ENCODE results near the gene TRAFD1.

The TRAFD1 gene

GRCh38 chr12:112161711-112162110 is 36.4 kb downstream of the TRAFD1 start:
- no peak for DNase-seq

GRCh38 chr12:112162241-112162790 is 37.0 kb downstream of the TRAFD1 start:
- no peak for DNase-seq

DNA sequence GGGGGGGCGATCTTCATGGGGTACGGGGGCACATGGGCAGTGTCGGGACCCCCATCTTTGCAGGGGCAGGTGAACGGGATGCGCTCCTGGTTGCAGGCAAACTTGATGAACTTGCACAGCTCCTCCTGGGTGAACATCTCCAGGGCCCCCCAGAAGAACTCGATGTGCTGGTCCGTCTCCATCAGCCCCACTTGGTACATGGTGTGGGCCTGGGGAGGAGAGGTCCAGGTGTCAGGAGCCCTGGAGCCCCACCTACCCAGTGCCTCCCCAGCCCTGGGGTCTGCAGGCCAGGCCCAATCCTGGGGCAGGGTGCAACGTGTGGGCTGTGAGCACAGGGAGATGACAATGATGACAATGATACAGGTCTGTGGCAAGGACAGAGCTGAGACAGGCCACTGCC is 37.7 kb downstream of the TRAFD1 start:
- no peak for DNase-seq

GRCh38 chr12:112163471-112163991 is 38.2 kb downstream of the TRAFD1 start:
- no peak for DNase-seq

DNA sequence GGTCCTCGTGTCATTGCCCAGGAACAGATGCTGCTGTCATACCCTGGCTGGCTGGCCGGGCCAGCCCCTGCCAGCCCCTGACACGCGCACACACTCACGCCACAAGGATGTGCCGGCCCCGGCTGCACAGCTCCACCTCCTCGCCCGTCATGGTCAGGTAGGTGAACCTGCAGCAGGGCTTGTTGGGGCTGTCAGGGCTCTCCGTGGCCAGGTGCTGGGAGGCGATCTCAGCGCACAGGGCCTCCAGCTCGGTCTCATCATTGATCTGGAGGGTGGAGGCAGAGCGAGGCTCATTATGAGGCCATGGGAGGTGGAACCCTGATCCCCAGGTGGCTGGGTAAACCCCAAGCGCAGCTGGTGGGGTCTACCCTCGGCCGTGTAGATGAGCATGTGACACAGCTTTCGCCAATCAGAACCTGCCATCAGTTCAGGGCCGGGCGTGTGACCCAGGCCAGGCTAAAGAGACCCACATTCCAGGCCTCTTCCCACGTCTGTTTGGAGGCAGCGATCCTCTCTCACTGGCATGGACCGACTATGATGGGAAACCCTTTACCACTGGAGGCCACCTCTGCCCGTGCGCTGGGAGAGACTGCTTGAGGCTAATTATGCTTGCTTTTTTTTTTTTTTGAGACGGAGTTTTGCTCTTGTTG is 38.8 kb downstream of the TRAFD1 start:
- DNase-seq = no peak

DNA sequence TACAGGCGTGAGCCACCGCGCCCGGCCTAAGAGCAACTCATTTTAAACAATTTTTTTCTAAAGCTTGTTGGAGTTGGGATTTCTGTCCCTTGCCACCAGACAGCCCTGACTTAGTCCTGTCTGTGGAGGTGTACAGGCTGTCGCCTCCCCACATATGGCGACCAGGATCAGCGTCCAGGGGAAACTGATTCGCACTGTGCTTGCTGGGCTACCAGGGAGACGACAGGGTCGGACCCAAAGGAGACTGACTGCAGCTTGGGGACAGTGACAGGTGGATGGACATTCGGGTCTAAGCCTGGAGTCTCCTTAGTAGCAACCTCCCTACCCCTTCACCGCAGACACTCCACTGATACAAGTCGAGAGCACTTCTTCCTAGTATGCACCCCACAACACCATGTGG is 40.3 kb downstream of the TRAFD1 start:
- no peak for DNase-seq

GRCh38 chr12:112166051-112167015 is 41.0 kb downstream of the TRAFD1 start:
- no peak for DNase-seq

DNA sequence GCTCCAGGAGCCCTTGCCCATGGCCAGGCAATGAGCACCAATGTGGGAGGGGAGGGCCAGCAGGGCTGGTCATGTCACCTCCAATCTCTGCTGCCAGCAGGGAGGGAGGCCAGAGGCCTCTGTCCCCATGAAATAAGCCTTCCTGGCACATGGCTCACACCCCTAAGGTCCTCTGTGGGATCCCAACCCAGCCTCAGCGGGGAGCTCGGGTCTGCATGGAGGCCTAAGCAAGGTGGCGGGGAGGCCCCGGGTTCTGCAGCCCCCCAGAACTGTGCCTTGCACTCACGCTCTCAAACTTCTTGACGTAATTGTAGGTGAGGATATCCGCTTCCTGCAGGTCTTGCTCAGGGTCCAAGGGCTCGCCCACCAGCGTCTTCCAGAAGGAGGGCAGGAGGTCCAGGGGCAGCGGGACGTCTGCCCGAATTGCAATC is 41.7 kb downstream of the TRAFD1 start:
- no peak for DNase-seq

GRCh38 chr12:112167718-112168525 is 42.6 kb downstream of the TRAFD1 start:
- DNase-seq = no peak

GRCh38 chr12:112168561-112168971 is 43.2 kb downstream of the TRAFD1 start:
- DNase-seq = no peak

- no peak for DNase-seq
Observed at GRCh38 chr12:112169161-112169872, 44.0 kb downstream of the TRAFD1 start.

GRCh38 chr12:112169966-112170365 is 44.6 kb downstream of the TRAFD1 start:
- no peak for DNase-seq

GRCh38 chr12:112170376-112170775 is 45.0 kb downstream of the TRAFD1 start:
- peak; percentile 38 for DNase-seq

- no peak for DNase-seq
Observed at GRCh38 chr12:112170971-112171596, 45.7 kb downstream of the TRAFD1 start.

DNA sequence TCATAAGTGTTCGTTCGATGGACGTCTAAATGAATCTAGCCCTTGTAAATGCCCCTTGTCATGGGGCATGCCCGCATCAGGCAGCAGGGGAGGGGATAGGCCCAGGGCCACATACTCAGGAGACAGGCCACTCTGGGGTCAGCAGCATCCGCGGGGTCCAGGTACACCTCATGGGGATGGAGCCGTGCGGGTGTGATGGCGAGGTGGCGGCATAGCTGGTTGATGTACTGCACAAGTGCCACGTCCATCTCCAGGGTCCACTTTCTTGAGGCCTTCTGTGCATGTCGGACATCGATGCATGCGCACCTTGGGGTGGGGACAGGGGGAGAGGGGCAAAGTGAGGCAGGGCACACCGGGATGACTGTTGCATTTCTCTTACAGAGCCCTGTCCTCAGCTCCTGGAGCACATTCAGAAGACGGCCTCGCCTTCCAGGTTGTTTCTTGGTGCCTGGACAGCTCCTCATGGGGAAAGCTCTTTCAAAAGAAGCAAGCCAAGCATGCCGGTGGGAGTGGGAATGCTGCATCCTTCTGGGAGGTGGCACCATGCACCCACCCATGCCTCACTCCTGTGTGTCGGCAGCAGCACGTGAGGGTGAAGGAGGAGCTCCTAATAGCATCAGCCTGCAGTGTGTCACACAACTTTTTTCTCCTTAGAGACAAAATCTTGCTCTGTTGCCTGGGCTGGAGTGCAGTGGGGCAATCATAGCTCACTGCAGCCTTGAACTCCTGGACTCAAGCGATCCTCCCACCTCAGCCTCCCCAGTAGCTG is 47.4 kb downstream of the TRAFD1 start:
- DNase-seq = no peak

DNA sequence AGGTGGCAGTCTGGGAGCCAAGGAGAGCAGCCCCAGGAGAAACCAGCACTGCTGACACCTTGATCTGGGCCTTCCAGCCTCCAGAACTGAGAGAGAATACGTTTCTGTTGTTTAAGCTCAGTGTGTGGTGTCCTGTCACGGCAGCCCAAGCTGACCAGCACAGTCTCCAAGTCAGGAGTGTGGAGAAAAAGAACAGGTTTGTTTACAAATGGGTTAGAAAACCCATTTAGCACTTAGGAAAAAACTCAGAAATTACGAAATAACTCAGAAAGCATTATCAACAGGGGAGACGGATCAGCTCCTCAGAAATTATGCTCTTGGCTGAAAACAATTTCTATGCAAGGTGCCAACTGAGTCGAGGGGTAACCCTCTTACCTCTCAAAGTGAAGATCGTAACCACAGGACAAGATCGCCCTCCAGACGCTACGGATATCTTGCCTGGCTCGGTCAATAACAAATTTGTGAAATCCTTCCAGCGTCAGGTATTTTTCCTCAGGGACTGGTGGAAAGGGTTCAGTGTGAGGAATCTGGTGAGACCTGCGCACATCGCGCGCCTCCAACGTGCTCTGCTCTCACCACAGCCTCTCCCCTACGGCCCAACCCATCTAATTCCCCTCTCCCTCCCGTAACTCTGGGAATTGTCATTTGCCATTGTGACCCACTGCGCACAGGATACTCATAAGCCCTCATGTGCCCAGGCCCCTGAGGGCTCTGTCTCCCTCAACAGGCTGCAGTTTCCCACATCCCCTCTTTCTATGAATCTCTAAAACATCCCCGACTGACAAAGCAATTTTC is 50.2 kb downstream of the TRAFD1 start:
- DNase-seq = no peak

DNA sequence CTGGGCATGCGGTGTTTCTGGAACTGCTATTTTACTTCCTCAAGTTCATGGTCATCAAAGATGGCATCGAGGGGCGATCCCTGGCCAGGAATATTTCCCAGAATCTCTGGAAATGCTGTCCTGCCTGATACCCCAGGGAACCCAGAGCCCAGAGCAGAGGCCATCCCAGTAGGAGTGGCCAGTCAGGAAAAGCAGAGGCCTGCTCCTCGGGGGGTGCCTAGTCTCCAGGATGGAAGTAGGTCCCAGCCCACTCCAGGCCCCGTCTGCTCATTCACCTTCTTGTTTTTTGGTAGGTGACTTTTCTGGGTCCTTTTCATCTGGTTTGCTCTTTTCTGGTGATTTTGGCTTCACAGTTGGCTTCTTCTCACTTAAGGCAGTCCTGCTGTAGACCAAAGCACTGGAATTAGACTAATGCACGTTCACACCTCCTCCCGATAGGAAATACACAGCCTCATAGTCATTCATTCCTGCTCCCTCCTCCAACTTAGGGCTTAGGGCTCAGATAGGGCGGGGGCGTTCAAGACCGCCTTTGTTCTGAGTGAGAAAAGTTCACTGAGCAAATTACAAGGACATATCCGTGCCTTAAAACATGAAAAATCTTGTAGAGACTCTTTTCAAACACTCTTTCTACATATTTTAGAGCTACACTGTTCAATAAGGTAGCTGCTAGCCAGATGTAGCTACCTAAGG is 51.1 kb downstream of the TRAFD1 start:
- DNase-seq = no peak

- no peak for DNase-seq
Observed at GRCh38 chr12:112178796-112179195, 53.4 kb downstream of the TRAFD1 start.

GRCh38 chr12:112179341-112179740 is 54.0 kb downstream of the TRAFD1 start:
- no peak for DNase-seq

All from suppressor macrophage treated with lipopolysaccharide for 4 hours (primary cell).